Brain pericyte (primary cell): ENCODE data around the gene GPR141.

Experiments used
- DNase-seq: peaks from one replicate; pipeline ENCODE4 v3.0.0-alpha.2; 2012; ENCODE audit warnings: low read depth, low spot score

The GPR141 gene

GRCh38 chr7:37732253-37732652 is 48.7 kb downstream of the GPR141 start:
- no peak for DNase-seq

GRCh38 chr7:37732888-37733287 is 49.3 kb downstream of the GPR141 start:
- no peak for DNase-seq

GRCh38 chr7:37735196-37735595 is 51.6 kb downstream of the GPR141 start:
- no peak for DNase-seq

DNA sequence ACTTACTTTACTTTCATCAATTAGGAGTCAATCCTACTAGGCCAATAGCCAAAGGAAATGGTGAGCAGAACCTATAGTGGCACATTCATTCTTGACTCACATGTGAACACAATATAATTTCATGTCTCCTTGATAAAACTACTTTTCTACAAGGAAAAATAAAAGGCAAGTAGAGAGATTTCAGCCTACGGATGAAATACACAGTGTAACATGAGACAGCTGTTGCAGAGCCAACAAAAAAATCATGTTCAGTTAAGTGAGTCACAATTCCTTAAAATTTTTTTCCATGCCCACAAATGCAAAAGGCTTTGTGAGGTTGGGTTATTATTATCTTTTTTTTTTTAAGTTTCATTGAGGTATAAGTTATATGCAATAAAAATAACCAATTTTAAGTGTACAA is 54.8 kb downstream of the GPR141 start:
- no peak for DNase-seq

GRCh38 chr7:37740398-37740797 is 56.8 kb downstream of the GPR141 start:
- no peak for DNase-seq

GRCh38 chr7:37741776-37742175 is 58.2 kb downstream of the GPR141 start:
- no peak for DNase-seq

DNA sequence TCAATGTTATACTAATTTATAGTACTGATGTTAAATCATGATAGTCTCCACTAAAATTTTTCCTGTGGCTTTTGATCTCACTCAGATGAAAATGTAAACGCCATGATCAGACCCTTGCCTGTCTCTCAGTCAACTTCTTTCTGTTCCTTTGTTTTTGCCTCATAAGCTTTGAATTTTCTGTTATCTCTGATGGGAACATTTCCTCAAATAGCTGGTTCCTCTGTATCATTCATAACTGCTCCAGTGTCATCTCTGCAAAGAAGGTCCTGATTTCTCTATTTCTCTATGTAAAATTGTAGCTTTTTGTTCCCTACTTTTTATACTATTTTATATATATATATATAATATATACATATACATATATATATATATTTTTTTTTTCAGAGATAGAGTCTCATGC is 67.5 kb downstream of the GPR141 start:
- no peak for DNase-seq

DNA sequence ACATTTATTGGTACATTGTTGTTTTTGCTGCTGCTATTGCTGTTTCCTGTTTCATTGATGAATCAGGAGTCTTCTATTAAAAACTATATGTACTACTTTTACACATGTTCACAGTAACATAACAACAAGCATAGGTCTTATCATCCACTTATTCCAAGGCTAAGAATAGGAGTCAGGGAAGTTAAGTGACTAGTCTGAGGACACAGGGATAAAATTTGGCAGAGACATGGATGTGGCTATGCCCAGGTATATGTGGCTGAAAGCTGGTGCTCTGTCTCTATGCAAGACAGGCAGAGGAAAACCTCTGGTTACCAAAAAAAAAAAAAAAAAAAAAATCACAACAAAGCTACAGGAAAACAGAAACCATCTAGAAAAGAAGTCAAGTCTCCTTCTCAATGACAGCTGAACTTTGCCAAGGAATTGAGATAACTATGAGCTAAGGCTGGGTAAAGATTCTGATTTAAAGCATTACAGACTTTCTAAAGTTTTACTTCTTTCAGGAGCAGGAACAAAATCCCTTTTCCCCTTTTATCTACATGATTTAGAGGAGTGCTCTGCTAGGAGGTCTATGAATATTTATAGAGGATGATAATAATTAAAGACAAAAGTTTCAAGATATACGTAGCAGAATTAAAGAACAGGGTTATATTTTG is 70.0 kb downstream of the GPR141 start:
- no peak for DNase-seq

DNA sequence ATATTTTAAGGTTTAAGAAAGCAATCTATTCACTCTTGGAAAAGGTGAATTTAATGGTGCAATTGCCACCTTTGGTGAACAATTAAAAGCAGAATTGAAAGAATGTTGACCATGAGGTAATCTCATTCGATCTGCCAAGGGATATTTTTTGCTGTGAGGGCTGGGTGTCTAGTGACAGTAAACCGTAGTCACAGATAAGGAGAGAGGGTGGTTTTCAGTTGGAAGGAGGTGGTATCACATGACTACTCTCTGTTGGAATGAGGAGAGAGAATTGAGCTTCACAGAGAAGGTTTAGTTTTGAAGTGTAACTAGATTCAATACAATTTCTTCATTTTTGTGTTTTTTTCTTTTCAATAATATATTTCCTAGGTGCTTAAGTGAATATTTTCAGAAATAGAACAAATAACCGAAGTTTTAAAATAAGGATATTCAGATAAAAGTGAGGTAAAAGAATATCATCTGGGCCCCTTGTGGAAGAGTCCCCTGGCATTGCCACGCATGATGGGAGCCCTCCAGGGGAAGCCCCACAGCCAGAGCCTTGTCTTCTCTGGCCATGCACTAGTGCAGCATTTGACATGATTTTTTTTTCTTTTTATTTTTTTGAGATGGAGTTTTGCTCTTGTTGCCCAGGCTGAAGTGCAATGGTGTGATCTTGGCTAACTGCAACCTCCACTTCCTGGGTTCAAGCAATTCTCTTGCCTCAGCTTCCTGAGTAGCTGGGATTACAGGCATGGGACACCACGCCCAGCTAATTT is 73.4 kb downstream of the GPR141 start:
- DNase-seq = no peak

- no peak for DNase-seq
Measured at GRCh38 chr7:37757563-37757962, 74.0 kb downstream of the GPR141 start.

- DNase-seq = no peak
Measured at GRCh38 chr7:37758501-37759045, 75.0 kb downstream of the GPR141 start.

- DNase-seq = no peak
Measured at GRCh38 chr7:37759526-37759925, 76.0 kb downstream of the GPR141 start.

DNA sequence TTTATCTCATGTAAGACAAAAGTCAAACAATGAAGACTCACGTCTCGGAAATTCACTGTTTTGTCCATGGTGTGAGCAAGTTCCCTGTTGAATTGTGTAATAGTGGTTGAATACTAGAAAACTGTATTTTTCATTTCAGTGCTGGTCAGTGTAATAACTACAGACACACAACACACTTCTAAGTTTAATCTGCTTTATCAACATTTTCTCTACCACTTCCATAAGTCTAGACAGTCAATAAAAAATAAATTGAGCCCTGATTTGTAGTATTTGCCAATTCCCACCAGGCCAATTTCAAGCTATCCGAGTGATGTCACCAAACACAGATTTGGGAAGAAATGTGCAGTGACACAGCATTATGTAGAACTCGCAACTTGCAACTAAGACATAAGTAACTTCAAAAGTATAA is 81.9 kb downstream of the GPR141 start:
- DNase-seq = no peak

GRCh38 chr7:37765872-37766525 is 82.4 kb downstream of the GPR141 start:
- DNase-seq = no peak

- DNase-seq = no peak
Measured at GRCh38 chr7:37768611-37769010, 85.0 kb downstream of the GPR141 start.

GRCh38 chr7:37769291-37769690 is 85.7 kb downstream of the GPR141 start:
- no peak for DNase-seq

DNA sequence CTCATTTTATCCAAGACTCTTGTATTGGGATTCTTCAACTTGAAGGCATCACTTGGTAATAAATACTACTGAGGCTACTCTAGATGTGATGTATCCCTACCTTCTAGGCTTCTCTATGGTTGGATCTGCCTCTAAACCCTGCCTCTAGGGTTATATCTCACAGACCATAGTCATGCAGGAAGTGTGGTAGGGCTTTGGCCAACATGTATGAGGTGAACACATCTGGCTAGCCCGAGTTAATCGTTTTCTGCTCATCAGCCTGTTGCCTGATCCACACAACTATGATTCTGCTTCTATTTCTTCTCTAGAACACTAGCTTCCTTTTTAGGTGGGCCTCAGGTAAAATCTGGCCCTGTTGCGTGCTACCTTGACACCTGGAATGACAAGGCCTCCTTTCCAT is 86.2 kb downstream of the GPR141 start:
- DNase-seq = no peak

DNA sequence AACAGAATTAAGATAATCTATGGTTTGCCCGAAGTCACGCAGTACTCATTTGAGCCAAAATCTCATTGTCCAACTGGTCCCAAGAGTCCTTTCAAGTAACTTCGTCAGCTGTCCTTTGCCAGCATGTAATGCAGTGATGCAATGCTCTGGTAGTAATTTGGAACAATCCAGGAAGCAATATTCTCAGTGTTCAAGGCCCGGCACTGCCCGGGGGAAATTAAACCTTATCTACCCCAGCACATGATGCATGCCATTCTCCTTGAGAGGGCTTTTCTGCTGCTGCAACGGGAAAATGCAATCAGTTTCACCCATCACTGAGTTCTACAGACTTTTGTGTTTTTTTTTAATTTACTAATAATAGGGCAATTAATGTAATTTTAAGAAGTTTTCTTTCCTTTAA is 87.3 kb downstream of the GPR141 start:
- DNase-seq = no peak

- DNase-seq = no peak
Measured at GRCh38 chr7:37771342-37771741, 87.8 kb downstream of the GPR141 start.

DNA sequence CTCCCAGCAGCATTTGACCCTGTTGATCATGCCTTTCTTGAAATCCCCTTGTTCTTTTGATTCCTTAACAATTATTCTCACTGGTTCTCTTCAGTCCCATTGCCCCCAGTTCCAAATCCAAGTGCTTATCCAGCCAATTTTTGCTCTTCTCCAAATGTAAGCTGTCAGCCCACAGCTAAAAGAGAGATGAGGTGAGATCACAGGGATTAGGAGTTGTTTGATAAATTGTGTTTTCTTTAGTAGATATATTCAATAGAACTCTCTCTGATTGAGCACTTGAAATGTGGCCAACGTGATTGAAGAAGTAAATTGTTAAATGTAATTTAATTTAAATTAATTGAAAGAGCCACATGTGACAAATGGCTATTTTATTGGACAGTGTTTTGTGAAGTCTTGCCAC is 88.2 kb downstream of the GPR141 start:
- DNase-seq = no peak

GRCh38 chr7:37775921-37776320 is 92.4 kb downstream of the GPR141 start:
- DNase-seq = no peak

DNA sequence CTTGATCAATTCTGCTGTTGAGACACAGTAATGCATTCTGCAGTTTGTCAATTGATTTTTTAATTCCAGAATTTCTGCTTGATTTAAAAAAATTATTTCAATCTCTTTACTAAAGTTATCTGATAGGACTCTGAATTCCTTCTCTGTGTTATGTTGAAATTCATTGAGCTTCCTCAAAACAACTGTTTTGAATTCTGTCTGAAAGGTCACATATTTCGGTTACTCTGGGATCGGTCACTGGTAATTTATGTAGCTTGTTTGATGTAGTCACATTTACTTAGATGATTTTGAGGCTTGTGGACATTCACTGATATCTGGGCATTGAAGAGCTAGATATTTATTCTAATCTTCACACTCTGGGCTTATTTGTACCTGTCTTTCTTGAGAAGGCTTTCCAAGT is 97.6 kb downstream of the GPR141 start:
- no peak for DNase-seq

DNA sequence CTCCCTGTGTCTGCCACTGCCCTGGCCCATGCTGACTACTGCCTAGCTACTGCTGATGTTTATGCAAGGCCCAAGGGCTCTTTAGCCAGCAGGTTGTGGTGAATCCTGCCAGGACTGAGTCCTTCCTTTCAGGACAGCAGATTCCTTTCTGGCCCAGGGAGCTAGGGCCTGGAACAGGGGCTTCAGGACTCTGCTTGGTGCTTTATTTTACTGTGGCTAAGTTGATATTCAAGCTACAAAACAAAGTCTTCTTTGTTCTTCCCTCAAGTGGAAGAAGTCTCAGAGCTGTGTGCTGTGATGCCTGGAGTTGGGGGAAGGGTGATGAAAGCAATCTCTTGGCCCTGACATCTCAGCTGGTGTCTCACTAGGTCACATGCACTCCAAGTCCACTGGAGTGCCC is 98.6 kb downstream of the GPR141 start:
- DNase-seq = no peak
